ENCODE data around the gene SMARCD2. TPM values are rescaled to one million over a fixed set of nuclear protein-coding genes. Genes with fewer than 3 reads are reported as not detected.

Gene SMARCD2
- polyA plus RNA-seq, 3 donors = 60.3 to 91.2 (median 62.3) TPM

GRCh38 chr17:63835167-63835720 is 7.2 kb downstream of the SMARCD2 start:
- 81 to 86% (median 85%) methylated on average over 9 of the region's 9 CpGs for WGBS, 3 donors
- no peak overlapping the region for H3K27ac ChIP-seq (ENCODE audit: low read depth, low read length)

- H3K27ac ChIP-seq (ENCODE audit: low read depth, low read length) = no peak overlapping the region
- WGBS, 3 donors = 42 to 48% (median 42%) methylated on average over 13 of the region's 13 CpGs
These were observed 7.9 kb downstream of the SMARCD2 start for GRCh38 chr17:63834431-63835166.

- WGBS, 3 donors = 89 to 92% (median 92%) methylated on average over 15 of the region's 15 CpGs
- no peak overlapping the region for H3K27ac ChIP-seq (ENCODE audit: low read depth, low read length)
These were observed 8.6 kb downstream of the SMARCD2 start for GRCh38 chr17:63833741-63834373.

GRCh38 chr17:63833026-63833740 is 9.3 kb downstream of the SMARCD2 start:
- 84 to 88% (median 86%) methylated on average over 14 of the region's 14 CpGs for WGBS, 3 donors

GRCh38 chr17:63832455-63832854 is 10.0 kb downstream of the SMARCD2 start:
- H3K27ac ChIP-seq (ENCODE audit: low read depth, low read length) = no peak overlapping the region
- 67 to 82% (median 80%) methylated on average over 2 of the region's 2 CpGs for WGBS, 3 donors

More at GRCh38 chr17:63833026-63833740, 9.3 kb downstream of the SMARCD2 start:
- H3K27ac ChIP-seq (ENCODE audit: low read depth, low read length) = no peak overlapping the region

- H3K27ac ChIP-seq (ENCODE audit: low read depth, low read length) = no peak overlapping the region
- WGBS, 3 donors = 85 to 88% (median 87%) methylated on average over 5 of the region's 5 CpGs
These were observed 10.5 kb downstream of the SMARCD2 start for GRCh38 chr17:63832014-63832413.

- H3K27ac ChIP-seq (ENCODE audit: low read depth, low read length) = no peak overlapping the region
- WGBS, 3 donors = 50 to 86% (median 61%) methylated on average over 8 of the region's 8 CpGs
These were observed 11.0 kb downstream of the SMARCD2 start for GRCh38 chr17:63831505-63831904.

- no peak overlapping the region for H3K27ac ChIP-seq (ENCODE audit: low read depth, low read length)
- 82 to 86% (median 85%) methylated on average over 15 of the region's 15 CpGs for WGBS, 3 donors
These were observed 11.5 kb downstream of the SMARCD2 start for GRCh38 chr17:63830904-63831491.

GRCh38 chr17:63830278-63830677 is 12.2 kb downstream of the SMARCD2 start:
- 89 to 90% (median 89%) methylated on average over 5 of the region's 5 CpGs for WGBS, 3 donors
- no peak overlapping the region for H3K27ac ChIP-seq (ENCODE audit: low read depth, low read length)

GRCh38 chr17:63828936-63829335 is 13.5 kb downstream of the SMARCD2 start:
- no peak overlapping the region for H3K27ac ChIP-seq (ENCODE audit: low read depth, low read length)
- WGBS, 3 donors = 76 to 97% (median 95%) methylated on average over 3 of the region's 3 CpGs

- no peak overlapping the region for H3K27ac ChIP-seq (ENCODE audit: low read depth, low read length)
- WGBS, 3 donors = 1 to 2% (median 2%) methylated on average over 19 of the region's 19 CpGs
These were observed 14.7 kb downstream of the SMARCD2 start for GRCh38 chr17:63827801-63828221.

- no peak within 1 kb of the TSS for H3K27ac ChIP-seq (ENCODE audit: low read depth, low read length)
- 0 to 1% (median 0%) methylated on average over 42 to 58 of the region's 58 CpGs for WGBS, 3 donors
These were observed 15.3 kb downstream of the SMARCD2 start, which contains the start of the genes FTSJ3 and PSMC5 for GRCh38 chr17:63827002-63827800. TSS of gene FTSJ3 (minus strand) at chr17:63827663. CDS start at chr17:63826902, 761 bp downstream. TSS of gene PSMC5 (plus strand) at chr17:63827431. CDS start at chr17:63827491, 60 bp downstream.

GRCh38 chr17:63826468-63827001 is 15.9 kb downstream of the SMARCD2 start:
- 0 to 1% (median 1%) methylated on average over 31 of the region's 31 CpGs for WGBS, 3 donors
- H3K27ac ChIP-seq (ENCODE audit: low read depth, low read length) = no peak overlapping the region

- no peak overlapping the region for H3K27ac ChIP-seq (ENCODE audit: low read depth, low read length)
- 93 to 96% (median 94%) methylated on average over 9 of the region's 9 CpGs for WGBS, 3 donors
These were observed 18.1 kb downstream of the SMARCD2 start for GRCh38 chr17:63824362-63824761.

- 93 to 95% (median 93%) methylated on average over 13 of the region's 13 CpGs for WGBS, 3 donors
- no peak overlapping the region for H3K27ac ChIP-seq (ENCODE audit: low read depth, low read length)
These were observed 18.7 kb downstream of the SMARCD2 start for GRCh38 chr17:63823659-63824331.

- no peak overlapping the region for H3K27ac ChIP-seq (ENCODE audit: low read depth, low read length)
These were observed 19.9 kb downstream of the SMARCD2 start for GRCh38 chr17:63822537-63822936.

- H3K27ac ChIP-seq (ENCODE audit: low read depth, low read length) = no peak overlapping the region
- 71 to 80% (median 76%) methylated on average over 6 of the region's 6 CpGs for WGBS, 3 donors
These were observed 20.7 kb downstream of the SMARCD2 start for GRCh38 chr17:63821804-63822203.

Measured in adipose tissue (tissue), 3 donors.